ENCODE data around the gene PITPNM1.

The PITPNM1 gene

GRCh38 chr11:67535561-67535960, 30.4 kb upstream of the PITPNM1 start:
- no peak overlapping the region for H3K4me3 ChIP-seq
- in situ Hi-C loops (cut with MboI; ENCODE audit: low sequenced_read_pairs) = no loop called here
- H3K4me1 ChIP-seq = no peaks in the 10 kb centered on the region
- no peaks in the 10 kb centered on the region for H3K36me3 ChIP-seq (replicated peaks)
- H3K27me3 ChIP-seq (ENCODE audit: low read depth) = no peaks in the 10 kb centered on the region
- peaks cover 22% of the 10 kb centered on the region for H3K9me3 ChIP-seq
- no peak for DNase-seq (ENCODE audit: low spot score in 2 of 2)

- Histone ChIP-seq H3K27me3 (ENCODE audit: low read depth) (no peaks in the 10 kb centered on the region), H3K4me1 (no peaks in the 10 kb centered on the region), H3K9me3 (peaks cover 26% of the 10 kb centered on the region), H3K4me3 (no peak overlapping the region), H3K36me3 (replicated peaks) (no peaks in the 10 kb centered on the region)
- in situ Hi-C loops (cut with MboI; ENCODE audit: low sequenced_read_pairs) = no loop called here
- peak in 1 of 2 experiments; percentile 31 for DNase-seq (ENCODE audit: low spot score in 2 of 2)
Observed at GRCh38 chr11:67534070-67534679, 29.0 kb upstream of the PITPNM1 start.

- DNase-seq (ENCODE audit: low spot score in 2 of 2) = no peak
- Histone ChIP-seq H3K36me3 (replicated peaks) (no peaks in the 10 kb centered on the region), H3K4me1 (no peaks in the 10 kb centered on the region), H3K9me3 (peaks cover 26% of the 10 kb centered on the region), H3K4me3 (no peak overlapping the region), H3K27me3 (ENCODE audit: low read depth) (no peaks in the 10 kb centered on the region)
- in situ Hi-C loops (cut with MboI; ENCODE audit: low sequenced_read_pairs) = no loop called here
Observed at GRCh38 chr11:67532889-67533288, 27.7 kb upstream of the PITPNM1 start.

GRCh38 chr11:67530282-67530592, 25.1 kb upstream of the PITPNM1 start:
- Histone ChIP-seq H3K4me1 (no peaks in the 10 kb centered on the region), H3K9me3 (peaks cover 20% of the 10 kb centered on the region), H3K27me3 (ENCODE audit: low read depth) (no peaks in the 10 kb centered on the region), H3K36me3 (replicated peaks) (no peaks in the 10 kb centered on the region), H3K4me3 (no peak overlapping the region)
- in situ Hi-C loops (cut with MboI; ENCODE audit: low sequenced_read_pairs) = no loop called here
- no peak for DNase-seq (ENCODE audit: low spot score in 2 of 2)

GRCh38 chr11:67528376-67528775, 23.2 kb upstream of the PITPNM1 start:
- Histone ChIP-seq H3K4me3 (no peak overlapping the region), H3K4me1 (no peaks in the 10 kb centered on the region), H3K27me3 (ENCODE audit: low read depth) (no peaks in the 10 kb centered on the region), H3K9me3 (peaks cover 10% of the 10 kb centered on the region), H3K36me3 (replicated peaks) (no peaks in the 10 kb centered on the region)
- DNase-seq (ENCODE audit: low spot score in 2 of 2) = no peak
- in situ Hi-C loops (cut with MboI; ENCODE audit: low sequenced_read_pairs) = no loop called here

GRCh38 chr11:67525275-67525976, 20.3 kb upstream of the PITPNM1 start:
- no peak for DNase-seq (ENCODE audit: low spot score in 2 of 2)
- in situ Hi-C loops (cut with MboI; ENCODE audit: low sequenced_read_pairs) = no loop called here
- no peaks in the 10 kb centered on the region for H3K4me1 ChIP-seq
- H3K4me3 ChIP-seq = no peak overlapping the region
- peaks cover 5% of the 10 kb centered on the region for H3K9me3 ChIP-seq
- no peaks in the 10 kb centered on the region for H3K36me3 ChIP-seq (replicated peaks)
- no peaks in the 10 kb centered on the region for H3K27me3 ChIP-seq (ENCODE audit: low read depth)

- no peaks in the 10 kb centered on the region for H3K4me1 ChIP-seq
- no peak for DNase-seq (ENCODE audit: low spot score in 2 of 2)
- H3K9me3 ChIP-seq = peaks cover 4% of the 10 kb centered on the region
- no peak overlapping the region for H3K4me3 ChIP-seq
- no peaks in the 10 kb centered on the region for H3K27me3 ChIP-seq (ENCODE audit: low read depth)
- no peaks in the 10 kb centered on the region for H3K36me3 ChIP-seq (replicated peaks)
- in situ Hi-C loops (cut with MboI; ENCODE audit: low sequenced_read_pairs) = no loop called here
Observed at GRCh38 chr11:67524480-67524808, 19.3 kb upstream of the PITPNM1 start.

- in situ Hi-C loops (cut with MboI; ENCODE audit: low sequenced_read_pairs) = no loop called here
- no peaks in the 10 kb centered on the region for H3K27me3 ChIP-seq (ENCODE audit: low read depth)
- no peaks in the 10 kb centered on the region for H3K9me3 ChIP-seq
- H3K36me3 ChIP-seq (replicated peaks) = no peaks in the 10 kb centered on the region
- no peak overlapping the region for H3K4me3 ChIP-seq
- H3K4me1 ChIP-seq = no peaks in the 10 kb centered on the region
- no peak for DNase-seq (ENCODE audit: low spot score in 2 of 2)
Observed at GRCh38 chr11:67523556-67524479, 18.7 kb upstream of the PITPNM1 start.

- no peaks in the 10 kb centered on the region for H3K27me3 ChIP-seq (ENCODE audit: low read depth)
- H3K4me3 ChIP-seq = no peak within 1 kb of the TSS
- no peaks in the 10 kb centered on the region for H3K36me3 ChIP-seq (replicated peaks)
- in situ Hi-C loops (cut with MboI; ENCODE audit: low sequenced_read_pairs) = no loop called here
- H3K9me3 ChIP-seq = no peaks in the 10 kb centered on the region
- no peak for DNase-seq (ENCODE audit: low spot score in 2 of 2)
- H3K4me1 ChIP-seq = no peaks in the 10 kb centered on the region
Observed at GRCh38 chr11:67522844-67523555, 17.8 kb upstream of the PITPNM1 start, which contains the start of gene CABP2. Gene CABP2, minus strand, starts transcription at chr11:67523446. Its CDS starts 120 bp downstream, at chr11:67523326.

GRCh38 chr11:67522338-67522737, 17.2 kb upstream of the PITPNM1 start:
- no peaks in the 10 kb centered on the region for H3K36me3 ChIP-seq (replicated peaks)
- in situ Hi-C loops (cut with MboI; ENCODE audit: low sequenced_read_pairs) = no loop called here
- no peaks in the 10 kb centered on the region for H3K9me3 ChIP-seq
- no peaks in the 10 kb centered on the region for H3K27me3 ChIP-seq (ENCODE audit: low read depth)
- no peak overlapping the region for H3K4me3 ChIP-seq
- no peaks in the 10 kb centered on the region for H3K4me1 ChIP-seq
- DNase-seq (ENCODE audit: low spot score in 2 of 2) = no peak

GRCh38 chr11:67521924-67522323, 16.8 kb upstream of the PITPNM1 start:
- no peak for DNase-seq (ENCODE audit: low spot score in 2 of 2)
- no peaks in the 10 kb centered on the region for H3K36me3 ChIP-seq (replicated peaks)
- no peaks in the 10 kb centered on the region for H3K9me3 ChIP-seq
- no peaks in the 10 kb centered on the region for H3K27me3 ChIP-seq (ENCODE audit: low read depth)
- in situ Hi-C loops (cut with MboI; ENCODE audit: low sequenced_read_pairs) = no loop called here
- no peaks in the 10 kb centered on the region for H3K4me1 ChIP-seq
- no peak overlapping the region for H3K4me3 ChIP-seq

- Histone ChIP-seq H3K4me1 (no peaks in the 10 kb centered on the region), H3K27me3 (ENCODE audit: low read depth) (no peaks in the 10 kb centered on the region), H3K9me3 (no peaks in the 10 kb centered on the region), H3K4me3 (no peak overlapping the region), H3K36me3 (replicated peaks) (no peaks in the 10 kb centered on the region)
- DNase-seq (ENCODE audit: low spot score in 2 of 2) = no peak
- in situ Hi-C loops (cut with MboI; ENCODE audit: low sequenced_read_pairs) = no loop called here
Observed at GRCh38 chr11:67520856-67521824, 16.0 kb upstream of the PITPNM1 start.

GRCh38 chr11:67519726-67520125, 14.6 kb upstream of the PITPNM1 start:
- no peaks in the 10 kb centered on the region for H3K27me3 ChIP-seq (ENCODE audit: low read depth)
- H3K4me1 ChIP-seq = no peaks in the 10 kb centered on the region
- no peaks in the 10 kb centered on the region for H3K36me3 ChIP-seq (replicated peaks)
- no peak overlapping the region for H3K4me3 ChIP-seq
- DNase-seq (ENCODE audit: low spot score in 2 of 2) = no peak
- in situ Hi-C loops (cut with MboI; ENCODE audit: low sequenced_read_pairs) = no loop called here
- H3K9me3 ChIP-seq = no peaks in the 10 kb centered on the region

Data from HAP-1 (cell line).